HUES6 (cell line): Measurements from ENCODE around the gene SPEF1.

Experiments
- H3K27ac ChIP-seq: 2 replicates; pipeline ENCODE4 v1.7.0; 2013; ENCODE audit warnings: low read depth, mild to moderate bottlenecking, low read length, inconsistent platforms
- H3K27me3 ChIP-seq: 2 replicates; pipeline ENCODE4 v1.6.1; 2013; ENCODE audit warnings: low read length; ENCODE audit not compliant: control insufficient read depth, insufficient read depth
- H3K36me3 ChIP-seq: 2 replicates; pipeline ENCODE4 v1.6.1; 2013; ENCODE audit warnings: low read length; ENCODE audit not compliant: control insufficient read depth, insufficient read depth
- H3K4me1 ChIP-seq: 2 replicates; pipeline ENCODE4 v1.6.1; 2013; ENCODE audit warnings: low read length; ENCODE audit not compliant: control insufficient read depth, insufficient read depth
- H3K4me3 ChIP-seq: 2 replicates; pipeline ENCODE4 v1.5.1; 2013; ENCODE audit warnings: low read depth, low read length
- H3K9ac ChIP-seq: one replicate; pipeline ENCODE4 v1.6.1; 2013; ENCODE audit warnings: mild to moderate bottlenecking, low read length
- H3K9me3 ChIP-seq: 2 replicates; pipeline ENCODE4 v1.6.1; 2013; ENCODE audit warnings: low read depth, low read length; ENCODE audit not compliant: control insufficient read depth, insufficient read depth

The SPEF1 gene

GRCh38 chr20:3751305-3751674 is 30.0 kb downstream of the SPEF1 start:
- peaks cover 65% of the 10 kb centered on the region for H3K27me3 ChIP-seq
- no peak overlapping the region for H3K27ac ChIP-seq
- peaks cover 14% of the 10 kb centered on the region for H3K36me3 ChIP-seq
- H3K9ac ChIP-seq: peak overlapping the region; percentile 37
- H3K9me3 ChIP-seq: no peaks in the 10 kb centered on the region
- H3K4me3 ChIP-seq: peak overlapping the region; percentile 67
- H3K4me1 ChIP-seq: peaks cover 16% of the 10 kb centered on the region

GRCh38 chr20:3749689-3750531 is 31.3 kb downstream of the SPEF1 start:
- H3K9ac ChIP-seq: no peak overlapping the region
- peak overlapping the region; percentile 68 for H3K4me3 ChIP-seq
- H3K36me3 ChIP-seq: peaks cover 1% of the 10 kb centered on the region; the same call in 1 of the 2 replicates
- H3K27me3 ChIP-seq: peaks cover 74% of the 10 kb centered on the region
- peaks cover 22% of the 10 kb centered on the region for H3K4me1 ChIP-seq
- no peak overlapping the region for H3K27ac ChIP-seq
- no peaks in the 10 kb centered on the region for H3K9me3 ChIP-seq

GRCh38 chr20:3749087-3749688 is 32.1 kb downstream of the SPEF1 start:
- Histone ChIP-seq H3K27ac (no peak overlapping the region), H3K4me3 (peak overlapping the region; percentile 68), H3K36me3 (no peaks in the 10 kb centered on the region), H3K4me1 (peaks cover 22% of the 10 kb centered on the region), H3K9me3 (no peaks in the 10 kb centered on the region), H3K27me3 (peaks cover 74% of the 10 kb centered on the region), H3K9ac (no peak overlapping the region)

GRCh38 chr20:3748073-3748472 is 33.2 kb downstream of the SPEF1 start:
- H3K4me3 ChIP-seq: no peak overlapping the region
- H3K9ac ChIP-seq: no peak overlapping the region
- no peak overlapping the region for H3K27ac ChIP-seq
- no peaks in the 10 kb centered on the region for H3K9me3 ChIP-seq
- no peaks in the 10 kb centered on the region for H3K36me3 ChIP-seq
- peaks cover 22% of the 10 kb centered on the region for H3K4me1 ChIP-seq
- peaks cover 77% of the 10 kb centered on the region for H3K27me3 ChIP-seq

- Histone ChIP-seq H3K9ac (no peak overlapping the region), H3K9me3 (no peaks in the 10 kb centered on the region), H3K4me3 (no peak overlapping the region), H3K27me3 (peaks cover 72% of the 10 kb centered on the region), H3K27ac (no peak overlapping the region), H3K36me3 (no peaks in the 10 kb centered on the region), H3K4me1 (peaks cover 17% of the 10 kb centered on the region)
Measured at GRCh38 chr20:3747471-3747870, 33.8 kb downstream of the SPEF1 start.

GRCh38 chr20:3745686-3746173 is 35.5 kb downstream of the SPEF1 start:
- Histone ChIP-seq H3K4me3 (peak overlapping the region; percentile 67), H3K9me3 (no peaks in the 10 kb centered on the region), H3K36me3 (no peaks in the 10 kb centered on the region), H3K9ac (no peak overlapping the region), H3K27me3 (peaks cover 55% of the 10 kb centered on the region), H3K4me1 (peaks cover 21% of the 10 kb centered on the region), H3K27ac (no peak overlapping the region)

GRCh38 chr20:3744806-3745685 is 36.2 kb downstream of the SPEF1 start:
- Histone ChIP-seq H3K27ac (no peak overlapping the region; the same call in 1 of the 2 replicates), H3K27me3 (peaks cover 48% of the 10 kb centered on the region), H3K9me3 (no peaks in the 10 kb centered on the region), H3K9ac (peak overlapping the region; percentile 58), H3K4me3 (peak overlapping the region; percentile 75), H3K36me3 (no peaks in the 10 kb centered on the region), H3K4me1 (peaks cover 25% of the 10 kb centered on the region)

GRCh38 chr20:3744037-3744436 is 37.2 kb downstream of the SPEF1 start:
- Histone ChIP-seq H3K27me3 (peaks cover 38% of the 10 kb centered on the region), H3K4me1 (peaks cover 28% of the 10 kb centered on the region), H3K4me3 (no peak overlapping the region), H3K9ac (no peak overlapping the region), H3K36me3 (no peaks in the 10 kb centered on the region), H3K9me3 (no peaks in the 10 kb centered on the region), H3K27ac (no peak overlapping the region)

- peaks cover 30% of the 10 kb centered on the region for H3K27me3 ChIP-seq
- H3K36me3 ChIP-seq: no peaks in the 10 kb centered on the region
- H3K4me1 ChIP-seq: peaks cover 29% of the 10 kb centered on the region
- H3K27ac ChIP-seq: no peak overlapping the region
- no peaks in the 10 kb centered on the region for H3K9me3 ChIP-seq
- H3K4me3 ChIP-seq: no peak overlapping the region
- no peak overlapping the region for H3K9ac ChIP-seq
Measured at GRCh38 chr20:3743251-3743650, 38.0 kb downstream of the SPEF1 start.

- Histone ChIP-seq H3K4me1 (peaks cover 29% of the 10 kb centered on the region), H3K9me3 (no peaks in the 10 kb centered on the region), H3K9ac (no peak overlapping the region), H3K36me3 (no peaks in the 10 kb centered on the region), H3K27me3 (peaks cover 17% of the 10 kb centered on the region), H3K27ac (no peak overlapping the region), H3K4me3 (no peak overlapping the region)
Measured at GRCh38 chr20:3741836-3742458, 39.3 kb downstream of the SPEF1 start.
